Kidney epithelial cell (primary cell): Measurements from ENCODE around the gene KCNMA1. TPM values are rescaled to one million over a fixed set of nuclear protein-coding genes. Genes with fewer than 3 reads are reported as not detected.

ENCODE experiments used
- DNase-seq: peaks from one replicate; pipeline ENCODE4 v3.0.0-alpha.2; 2010; ENCODE audit warnings: low read depth
- H3K27me3 ChIP-seq: 2 replicates; pipeline ENCODE4 v1.6.0; 2011; ENCODE audit warnings: low read length; ENCODE audit not compliant: control insufficient read depth, insufficient read depth
- H3K36me3 ChIP-seq: 2 replicates; pipeline ENCODE4 v1.5.1; 2011; ENCODE audit warnings: low read length; ENCODE audit not compliant: control insufficient read depth, insufficient read depth
- H3K4me3 ChIP-seq: 2 replicates; pipeline ENCODE4 v1.5.1; 2011; ENCODE audit warnings: low read depth, mild to moderate bottlenecking, control low read depth, low read length
- total RNA-seq: library from RNA; depleted of rRNA; stranded (reverse); fragments of >200 nt; gene quantifications from 2 replicates; pipeline ENCODE4 v1.2.3, GENCODE V29; 2015
- TF ChIP-seq, protein P1 (sequence below): IDR thresholded peaks from 2 replicates; pipeline ENCODE4 v1.5.1; 2011; ENCODE audit warnings: mild to moderate bottlenecking, moderate library complexity, low read length, control low read depth, inconsistent platforms; ENCODE audit not compliant: insufficient read depth, poor library complexity, severe bottlenecking

Gene KCNMA1
- total RNA-seq, 1 donor from 2014 or later = 18.9 TPM

- H3K4me3 ChIP-seq = no peak overlapping the region
- no peaks in the 10 kb centered on the region for H3K27me3 ChIP-seq
- H3K36me3 ChIP-seq = no peaks in the 10 kb centered on the region
- DNase-seq = no peak
- TF ChIP-seq, protein P1, sequence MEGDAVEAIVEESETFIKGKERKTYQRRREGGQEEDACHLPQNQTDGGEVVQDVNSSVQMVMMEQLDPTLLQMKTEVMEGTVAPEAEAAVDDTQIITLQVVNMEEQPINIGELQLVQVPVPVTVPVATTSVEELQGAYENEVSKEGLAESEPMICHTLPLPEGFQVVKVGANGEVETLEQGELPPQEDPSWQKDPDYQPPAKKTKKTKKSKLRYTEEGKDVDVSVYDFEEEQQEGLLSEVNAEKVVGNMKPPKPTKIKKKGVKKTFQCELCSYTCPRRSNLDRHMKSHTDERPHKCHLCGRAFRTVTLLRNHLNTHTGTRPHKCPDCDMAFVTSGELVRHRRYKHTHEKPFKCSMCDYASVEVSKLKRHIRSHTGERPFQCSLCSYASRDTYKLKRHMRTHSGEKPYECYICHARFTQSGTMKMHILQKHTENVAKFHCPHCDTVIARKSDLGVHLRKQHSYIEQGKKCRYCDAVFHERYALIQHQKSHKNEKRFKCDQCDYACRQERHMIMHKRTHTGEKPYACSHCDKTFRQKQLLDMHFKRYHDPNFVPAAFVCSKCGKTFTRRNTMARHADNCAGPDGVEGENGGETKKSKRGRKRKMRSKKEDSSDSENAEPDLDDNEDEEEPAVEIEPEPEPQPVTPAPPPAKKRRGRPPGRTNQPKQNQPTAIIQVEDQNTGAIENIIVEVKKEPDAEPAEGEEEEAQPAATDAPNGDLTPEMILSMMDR = no peak
Observed at GRCh38 chr10:77580482-77580881, 57.1 kb downstream of the KCNMA1 start.

GRCh38 chr10:77578583-77579227 lies 58.9 kb downstream of the KCNMA1 start:
- Histone ChIP-seq H3K27me3 (no peaks in the 10 kb centered on the region), H3K4me3 (no peak overlapping the region), H3K36me3 (no peaks in the 10 kb centered on the region)
- DNase-seq = peak; percentile 70
- TF ChIP-seq, protein P1 = no peak

- Histone ChIP-seq H3K27me3 (no peaks in the 10 kb centered on the region), H3K4me3 (no peak overlapping the region), H3K36me3 (no peaks in the 10 kb centered on the region)
- TF ChIP-seq, protein P1 = no peak
- no peak for DNase-seq
Observed at GRCh38 chr10:77577666-77578229, 59.9 kb downstream of the KCNMA1 start.

GRCh38 chr10:77576444-77577032 lies 61.1 kb downstream of the KCNMA1 start:
- TF ChIP-seq, protein P1 = no peak
- Histone ChIP-seq H3K4me3 (no peak overlapping the region), H3K27me3 (no peaks in the 10 kb centered on the region)

DNA sequence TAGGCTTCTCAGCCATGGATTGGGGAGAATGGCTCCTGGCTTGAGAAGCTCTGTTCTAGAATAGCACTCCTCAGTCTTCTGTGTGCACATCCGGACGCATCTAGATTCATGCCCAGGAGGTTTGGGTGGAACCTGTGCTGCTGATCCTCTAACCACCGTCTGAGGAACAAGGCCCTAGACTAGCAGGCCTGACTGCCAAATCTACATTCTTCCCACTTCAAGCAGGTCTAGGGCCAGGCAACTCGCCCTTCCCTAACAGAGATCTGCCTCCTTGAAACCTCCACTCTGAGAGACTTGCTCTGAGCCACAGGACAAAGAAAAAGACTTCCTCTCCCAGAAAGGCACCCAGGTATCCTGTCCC lies 61.6 kb downstream of the KCNMA1 start:
- no peak overlapping the region for H3K4me3 ChIP-seq
- TF ChIP-seq, protein P1 = no peak
- H3K27me3 ChIP-seq = no peaks in the 10 kb centered on the region
- no peak for DNase-seq
- H3K36me3 ChIP-seq = no peaks in the 10 kb centered on the region

More at GRCh38 chr10:77576444-77577032, 61.1 kb downstream of the KCNMA1 start:
- no peak for DNase-seq
- no peaks in the 10 kb centered on the region for H3K36me3 ChIP-seq
